DOHH2 (cell line): ENCODE results near the gene EIF2S3.
"Not testable (repeated sequence)": the region's sequence is repeated elsewhere in the genome, so short reads cannot be mapped to it uniquely, and the experiment has no call there.

Source experiments
- H3F3A ChIP-seq: fragments of 200-600 bp; sonication (generic), shearing (Covaris generic); 2 replicates; pipeline ENCODE4 v1.6.0; 2016; ENCODE audit warnings: antibody characterized with exemption, mild to moderate bottlenecking; ENCODE audit not compliant: control insufficient read depth, insufficient read depth
- H3K27ac ChIP-seq: fragments of 200-600 bp; sonication (generic); 2 replicates; pipeline ENCODE4 v1.5.1; 2014; ENCODE audit warnings: low read depth, mild to moderate bottlenecking, low read length, moderate library complexity
- H3K27me3 ChIP-seq: fragments of 200-600 bp; sonication (generic); 2 replicates; pipeline ENCODE4 v1.6.1; 2014; ENCODE audit warnings: mild to moderate bottlenecking, low read length, mixed read lengths; ENCODE audit not compliant: control insufficient read depth
- H3K36me3 ChIP-seq: fragments of 200-600 bp; sonication (generic); 2 replicates; pipeline ENCODE4 v1.6.1; 2014; ENCODE audit warnings: mild to moderate bottlenecking, low read length, moderate library complexity, mixed read lengths; ENCODE audit not compliant: control insufficient read depth
- H3K4me1 ChIP-seq: fragments of 200-600 bp; sonication (generic); 2 replicates; pipeline ENCODE4 v1.6.1; 2014; ENCODE audit warnings: mild to moderate bottlenecking, low read length, mixed read lengths; ENCODE audit not compliant: control insufficient read depth
- H3K4me2 ChIP-seq: fragments of 200-600 bp; sonication (generic); 2 replicates; pipeline ENCODE4 v1.6.0; 2014; ENCODE audit warnings: mild to moderate bottlenecking, low read length, moderate library complexity
- H3K4me3 ChIP-seq: fragments of 200-600 bp; sonication (generic); 2 replicates; pipeline ENCODE4 v1.5.1; 2014; ENCODE audit warnings: mild to moderate bottlenecking, low read length, mixed read lengths
- H3K79me2 ChIP-seq: fragments of 200-600 bp; sonication (generic); 2 replicates; pipeline ENCODE4 v1.6.1; 2014; ENCODE audit warnings: mild to moderate bottlenecking, low read length, mixed read lengths; ENCODE audit not compliant: control insufficient read depth
- H3K9me2 ChIP-seq: fragments of 200-600 bp; sonication (generic); replicated peaks from 2 replicates; pipeline ENCODE4 v1.6.1; 2014; ENCODE audit warnings: mild to moderate bottlenecking, low read length, mixed read lengths; ENCODE audit not compliant: control insufficient read depth
- H3K9me3 ChIP-seq: fragments of 200-600 bp; sonication (generic); 2 replicates; pipeline ENCODE4 v1.6.1; 2014; ENCODE audit warnings: antibody characterized with exemption, low read length, mixed read lengths; ENCODE audit not compliant: control insufficient read depth, insufficient read depth
- H4K20me1 ChIP-seq: fragments of 200-600 bp; sonication (generic); 2 replicates; pipeline ENCODE4 v1.6.0; 2014; ENCODE audit warnings: low read depth, mild to moderate bottlenecking, antibody characterized with exemption, low read length, moderate library complexity; ENCODE audit not compliant: control insufficient read depth, insufficient read depth
- CTCF ChIP-seq: fragments of 200-600 bp; sonication (generic); IDR thresholded peaks from one replicate; pipeline ENCODE4 v1.5.1; 2014; ENCODE audit warnings: antibody characterized with exemption, mild to moderate bottlenecking, low read depth, low read length; ENCODE audit not compliant: poor library complexity, severe bottlenecking
- EZH2phosphoT487 ChIP-seq: fragments of 200-600 bp; sonication (generic); IDR thresholded peaks from 2 replicates; pipeline ENCODE4 v1.6.1; 2017; ENCODE audit warnings: borderline replicate concordance, mild to moderate bottlenecking, antibody characterized with exemption, low read length, moderate library complexity, mixed read lengths

EIF2S3 gene

GRCh38 chrX:24049643-24050042 lies 5.1 kb upstream of the EIF2S3 start:
- not testable (repeated sequence) for H4K20me1 ChIP-seq, H3K27me3 ChIP-seq, H3K4me3 ChIP-seq

GRCh38 chrX:24050522-24051318 lies 4.0 kb upstream of the EIF2S3 start:
- H3K27me3 ChIP-seq, H4K20me1 ChIP-seq, H3K79me2 ChIP-seq, H3K4me1 ChIP-seq, H3K4me2 ChIP-seq, H3K9me3 ChIP-seq, H3K9me2 ChIP-seq, H3K36me3 ChIP-seq, H3F3A ChIP-seq, H3K4me3 ChIP-seq, H3K27ac ChIP-seq: not testable (repeated sequence)

More at GRCh38 chrX:24049643-24050042, 5.1 kb upstream of the EIF2S3 start:
- not testable (repeated sequence) for H3K9me3 ChIP-seq, H3K9me2 ChIP-seq, H3K27ac ChIP-seq, H3K36me3 ChIP-seq, H3F3A ChIP-seq, H3K4me2 ChIP-seq, H3K79me2 ChIP-seq, H3K4me1 ChIP-seq

GRCh38 chrX:24055043-24055356 lies 244 bp downstream of the EIF2S3 start:
- Histone ChIP-seq H3K36me3 (peaks cover 26% of the 10 kb centered on the region), H3K27me3 (no peaks in the 10 kb centered on the region), H4K20me1 (peaks cover 4% of the 10 kb centered on the region; the same call in 1 of the 2 replicates), H3K9me3 (no peaks in the 10 kb centered on the region), H3K4me1 (no peaks in the 10 kb centered on the region), H3F3A (no peaks in the 10 kb centered on the region), H3K79me2 (peaks cover 14% of the 10 kb centered on the region), H3K27ac (no peak overlapping the region; the same call in 1 of the 2 replicates), H3K9me2 (no peaks in the 10 kb centered on the region), H3K4me2 (no peak overlapping the region), H3K4me3 (no peak overlapping the region)
- TF ChIP-seq EZH2phosphoT487 (no peak), CTCF (no peak)

DNA sequence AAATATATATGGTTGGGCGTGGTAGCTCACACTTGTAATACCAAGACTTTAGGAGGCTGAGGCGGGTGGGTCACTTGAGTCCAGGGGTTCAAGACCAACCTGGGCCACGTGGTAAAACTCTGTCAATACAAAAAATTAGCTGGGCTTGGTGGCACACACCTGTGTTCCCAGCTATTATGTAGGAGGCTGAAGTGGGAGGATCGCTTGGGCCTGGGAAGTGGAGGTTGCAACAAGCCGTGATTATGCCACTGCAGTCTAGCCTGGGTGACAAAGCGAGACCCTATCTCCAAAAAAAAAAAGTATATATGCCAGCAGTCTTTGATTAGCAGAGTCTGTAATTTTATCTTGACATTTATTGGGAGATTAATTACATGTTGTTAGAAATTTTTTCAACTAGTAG lies 8.7 kb downstream of the EIF2S3 start:
- Histone ChIP-seq H3K79me2 (peaks cover 40% of the 10 kb centered on the region), H3K4me3 (no peak overlapping the region), H3K9me3 (no peaks in the 10 kb centered on the region), H4K20me1 (no peaks in the 10 kb centered on the region), H3K27ac (no peak overlapping the region), H3K27me3 (no peaks in the 10 kb centered on the region), H3F3A (no peaks in the 10 kb centered on the region), H3K4me2 (no peak overlapping the region), H3K36me3 (peaks cover 79% of the 10 kb centered on the region), H3K9me2 (no peaks in the 10 kb centered on the region), H3K4me1 (no peaks in the 10 kb centered on the region)
- TF ChIP-seq EZH2phosphoT487 (no peak), CTCF (no peak)
